NT2/D1 (cell line): ENCODE results near the gene CDRT4.

ENCODE experiments used
- DNase-seq: peaks from one replicate; pipeline ENCODE4 v3.0.0-alpha.2; 2011; ENCODE audit warnings: low read depth, low spot score
- H3K27me3 ChIP-seq: 2 replicates; pipeline ENCODE4 v1.6.0; 2011; ENCODE audit warnings: mild to moderate bottlenecking; ENCODE audit not compliant: insufficient read length, insufficient read depth
- H3K36me3 ChIP-seq: 2 replicates; pipeline ENCODE4 v1.6.1; 2011; ENCODE audit warnings: mild to moderate bottlenecking, low read length, mixed read lengths; ENCODE audit not compliant: insufficient read depth, insufficient read length
- H3K4me1 ChIP-seq: 2 replicates; pipeline ENCODE4 v1.5.1; 2011; ENCODE audit not compliant: insufficient read depth, insufficient read length
- H3K4me3 ChIP-seq: 2 replicates; pipeline ENCODE4 v1.5.1; 2011; ENCODE audit warnings: low read depth; ENCODE audit not compliant: insufficient read length
- H3K9ac ChIP-seq: 2 replicates; pipeline ENCODE4 v1.6.0; 2011; ENCODE audit warnings: low read depth; ENCODE audit not compliant: insufficient read length
- H3K9me3 ChIP-seq: 2 replicates; pipeline ENCODE4 v1.5.1; 2011; ENCODE audit warnings: mild to moderate bottlenecking, low read length; ENCODE audit not compliant: insufficient read depth
- SUZ12 ChIP-seq: IDR thresholded peaks from 2 replicates; pipeline ENCODE4 v1.6.1; 2011; ENCODE audit not compliant: insufficient read length, insufficient read depth; ENCODE audit errors: extremely low read depth
- YY1 ChIP-seq: IDR thresholded peaks from 2 replicates; pipeline ENCODE4 v1.6.1; 2011; ENCODE audit not compliant: insufficient read length, insufficient read depth
- ZNF274 ChIP-seq: IDR thresholded peaks from 2 replicates; pipeline ENCODE4 v1.6.1; 2011; ENCODE audit warnings: mild to moderate bottlenecking, low read depth, low read length

CDRT4 gene

DNA sequence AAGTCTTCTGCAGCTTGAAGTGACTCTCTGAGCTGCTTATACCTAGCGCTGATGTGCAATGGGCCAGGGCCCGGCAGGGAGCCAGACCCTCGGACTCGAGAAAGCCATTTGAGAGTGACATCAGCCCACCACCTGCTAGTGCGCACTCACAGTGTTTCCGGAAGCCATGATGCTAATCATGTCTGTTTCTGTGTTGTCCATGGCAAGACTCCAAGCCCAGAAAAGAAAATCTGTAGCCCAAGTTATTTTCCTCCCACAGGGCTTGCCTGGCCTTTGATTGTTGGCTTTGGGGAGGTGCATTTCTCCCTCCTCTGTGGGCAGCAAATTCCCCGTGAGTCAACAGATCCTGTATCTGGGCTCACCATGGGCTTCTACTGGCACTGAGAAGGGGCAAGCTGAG is 1.8 kb upstream of the CDRT4 start:
- no peak overlapping the region for H3K4me3 ChIP-seq
- H3K9ac ChIP-seq, result no peak overlapping the region
- no peak for TF ChIP-seq YY1
- no peaks in the 10 kb centered on the region for H3K27me3 ChIP-seq
- H3K9me3 ChIP-seq, result no peaks in the 10 kb centered on the region
- peaks cover 7% of the 10 kb centered on the region for H3K4me1 ChIP-seq
- peaks cover 2% of the 10 kb centered on the region for H3K36me3 ChIP-seq
- no peak for DNase-seq

DNA sequence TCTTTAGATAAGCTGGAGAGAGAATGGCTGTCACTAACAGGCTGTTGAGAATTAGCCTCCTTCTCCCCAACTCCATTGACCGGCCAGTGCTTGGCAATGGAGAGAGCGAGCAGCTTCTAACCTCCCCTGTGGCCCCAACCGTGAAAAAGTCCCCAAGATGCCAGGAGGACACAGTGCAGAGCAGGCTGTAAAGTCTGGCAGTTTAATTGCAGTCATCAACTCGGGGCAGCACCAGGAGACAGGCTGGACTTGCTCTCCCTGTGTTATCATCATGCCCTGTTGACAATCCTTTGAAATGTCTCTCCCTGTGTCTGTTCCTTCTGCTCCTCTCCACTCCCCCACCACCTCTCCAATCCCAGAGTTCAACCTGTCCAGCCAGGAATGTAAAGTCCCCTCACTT is 705 bp upstream of the CDRT4 start:
- Histone ChIP-seq H3K36me3 (peaks cover 5% of the 10 kb centered on the region), H3K9me3 (no peaks in the 10 kb centered on the region), H3K4me1 (peaks cover 12% of the 10 kb centered on the region), H3K9ac (no peak overlapping the region), H3K4me3 (no peak overlapping the region), H3K27me3 (no peaks in the 10 kb centered on the region)
- TF ChIP-seq ZNF274 (no peak), SUZ12 (no peak), YY1 (no peak)
- DNase-seq, result no peak

DNA sequence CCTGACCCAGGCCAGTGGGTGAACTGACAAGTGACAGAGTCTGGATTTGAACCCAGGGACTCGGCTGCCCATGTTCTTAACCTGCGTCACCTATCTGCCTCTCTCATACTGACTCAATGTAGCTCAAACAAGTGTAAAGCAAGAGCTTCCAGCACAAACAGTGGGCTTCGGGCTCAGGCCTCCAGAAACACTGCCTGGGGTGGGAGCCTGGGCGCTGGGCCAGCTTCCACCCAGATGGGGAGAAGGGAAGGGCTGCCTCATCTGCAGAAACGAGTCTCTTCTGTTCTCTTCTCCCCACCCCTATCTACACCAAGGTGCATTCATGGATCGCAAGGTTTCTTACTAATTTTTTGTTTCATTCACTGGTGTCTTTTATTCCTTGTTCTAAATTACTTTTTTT is 1.3 kb downstream of the CDRT4 start:
- peaks cover 10% of the 10 kb centered on the region for H3K4me1 ChIP-seq

DNA sequence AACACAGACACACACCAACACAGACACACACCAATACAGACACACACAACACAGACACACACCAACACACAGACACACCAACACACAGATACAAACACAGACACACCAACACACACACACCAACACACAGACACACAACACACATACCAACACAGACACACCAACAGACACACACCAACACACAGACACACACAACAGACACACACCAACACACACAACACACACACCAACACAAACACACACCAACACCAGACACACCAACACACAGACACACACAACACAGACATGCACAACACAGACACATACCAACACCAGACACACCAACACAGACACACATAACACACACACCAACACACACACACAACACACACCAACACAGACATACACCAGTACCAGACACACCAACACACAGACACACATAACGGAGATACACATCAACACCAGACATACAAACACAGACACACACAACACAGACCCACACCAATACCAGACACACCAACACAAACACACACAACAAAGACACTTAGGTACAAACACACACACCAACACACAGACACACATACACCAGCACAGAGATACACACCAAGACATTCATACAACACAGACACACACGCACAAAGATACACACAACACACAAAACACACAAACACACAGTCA is 2.2 kb downstream of the CDRT4 start:
- Histone ChIP-seq H3K27me3 (no peaks in the 10 kb centered on the region), H3K36me3 (peaks cover 3% of the 10 kb centered on the region), H3K9me3 (no peaks in the 10 kb centered on the region; the same call in 1 of the 2 replicates), H3K9ac (no peak overlapping the region), H3K4me3 (no peak overlapping the region), H3K4me1 (peaks cover 10% of the 10 kb centered on the region)
- TF ChIP-seq SUZ12 (no peak), ZNF274 (no peak), YY1 (no peak)
- no peak for DNase-seq

More for the DNA sequence above, 1.3 kb downstream of the CDRT4 start:
- TF ChIP-seq SUZ12, result no peak
- no peak for TF ChIP-seq ZNF274
- TF ChIP-seq YY1, result no peak
- peaks cover 5% of the 10 kb centered on the region for H3K36me3 ChIP-seq
- no peak for DNase-seq
- H3K27me3 ChIP-seq, result no peaks in the 10 kb centered on the region
- no peaks in the 10 kb centered on the region for H3K9me3 ChIP-seq
- no peak overlapping the region for H3K9ac ChIP-seq
- no peak overlapping the region for H3K4me3 ChIP-seq

DNA sequence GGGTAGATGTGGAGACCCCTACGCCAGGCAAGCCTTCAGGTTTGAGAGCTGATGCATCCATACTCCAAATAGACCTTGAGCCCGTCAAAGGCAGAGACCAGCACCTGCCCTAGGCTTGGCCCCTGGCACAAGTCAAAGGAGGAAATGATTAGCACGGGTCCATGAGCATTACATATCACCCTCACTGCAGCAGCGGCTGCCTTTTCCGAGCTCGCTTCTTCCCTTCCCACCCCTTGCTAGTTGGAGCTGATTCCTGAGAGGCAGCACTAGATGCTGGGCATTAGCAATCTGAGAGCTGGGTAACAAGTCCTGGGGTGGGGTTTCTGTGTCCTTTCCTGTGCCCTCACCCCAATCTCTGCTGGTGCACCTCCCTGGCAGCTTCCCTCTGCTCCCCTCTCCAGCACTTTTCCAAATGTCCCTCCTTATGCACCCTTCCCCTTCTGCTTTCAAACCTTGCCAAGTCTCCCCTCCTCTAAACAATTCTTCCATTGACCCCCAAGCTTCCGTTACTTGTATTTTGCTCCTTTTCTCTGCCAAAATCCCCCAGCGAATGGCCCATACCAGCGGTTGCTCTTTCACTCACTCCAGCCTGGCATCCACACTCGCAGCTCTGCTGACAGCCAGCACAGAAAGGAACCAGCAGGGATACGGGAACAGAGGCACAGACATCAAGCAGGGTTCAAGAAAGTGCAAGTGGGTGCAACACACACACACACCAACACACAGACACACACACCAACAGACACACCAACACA is 3.0 kb downstream of the CDRT4 start:
- no peaks in the 10 kb centered on the region; the same call in 1 of the 2 replicates for H3K9me3 ChIP-seq
- no peak for DNase-seq
- no peak for TF ChIP-seq ZNF274
- TF ChIP-seq SUZ12, result no peak
- TF ChIP-seq YY1, result no peak

DNA sequence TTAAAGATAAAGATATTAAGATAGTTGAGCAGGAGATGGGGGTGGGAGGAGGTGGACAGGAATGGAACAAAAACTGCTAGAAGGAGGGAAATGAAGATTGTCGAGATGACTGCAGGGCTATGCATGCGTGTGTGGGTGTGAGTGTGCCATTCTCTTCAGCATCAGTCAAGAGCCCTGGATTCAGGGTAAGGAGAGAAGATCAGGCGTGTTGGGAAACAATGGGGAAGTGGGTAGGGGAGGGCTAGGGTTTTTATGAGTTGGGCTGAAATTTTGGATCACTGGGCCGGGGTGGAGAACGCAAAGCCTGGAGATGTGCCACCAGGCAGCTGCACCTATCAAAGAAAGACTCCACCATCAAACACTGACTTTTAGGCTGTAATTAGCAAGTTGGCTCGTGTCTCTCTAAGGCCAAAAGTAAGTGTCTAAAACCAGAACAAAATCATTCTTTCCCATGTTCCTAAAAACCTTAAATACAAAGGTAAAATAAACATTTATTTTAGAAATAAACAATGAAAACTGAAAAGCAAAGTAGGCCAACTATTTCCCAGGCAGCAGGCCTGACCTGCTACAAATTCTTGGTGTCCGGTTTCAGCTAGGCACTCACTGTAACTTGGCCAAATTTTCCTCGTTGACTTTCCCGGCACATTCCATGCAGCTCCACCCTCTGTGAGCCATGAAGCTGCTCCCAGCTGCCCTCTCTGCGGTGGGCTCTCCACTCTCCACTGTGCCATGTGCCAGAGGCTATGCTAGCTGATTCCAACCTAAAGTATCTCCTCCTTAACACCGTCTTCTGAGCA is 4.2 kb downstream of the CDRT4 start:
- Histone ChIP-seq H3K4me1 (peaks cover 10% of the 10 kb centered on the region), H3K9ac (no peak overlapping the region), H3K27me3 (no peaks in the 10 kb centered on the region), H3K9me3 (no peaks in the 10 kb centered on the region; the same call in 1 of the 2 replicates), H3K36me3 (peaks cover 3% of the 10 kb centered on the region), H3K4me3 (no peak overlapping the region)
- TF ChIP-seq SUZ12, result no peak
- TF ChIP-seq ZNF274, result no peak
- TF ChIP-seq YY1, result no peak
- no peak for DNase-seq

More for the DNA sequence above, 3.0 kb downstream of the CDRT4 start:
- Histone ChIP-seq H3K27me3 (no peaks in the 10 kb centered on the region), H3K4me1 (peaks cover 10% of the 10 kb centered on the region), H3K4me3 (no peak overlapping the region), H3K36me3 (peaks cover 3% of the 10 kb centered on the region), H3K9ac (no peak overlapping the region)

DNA sequence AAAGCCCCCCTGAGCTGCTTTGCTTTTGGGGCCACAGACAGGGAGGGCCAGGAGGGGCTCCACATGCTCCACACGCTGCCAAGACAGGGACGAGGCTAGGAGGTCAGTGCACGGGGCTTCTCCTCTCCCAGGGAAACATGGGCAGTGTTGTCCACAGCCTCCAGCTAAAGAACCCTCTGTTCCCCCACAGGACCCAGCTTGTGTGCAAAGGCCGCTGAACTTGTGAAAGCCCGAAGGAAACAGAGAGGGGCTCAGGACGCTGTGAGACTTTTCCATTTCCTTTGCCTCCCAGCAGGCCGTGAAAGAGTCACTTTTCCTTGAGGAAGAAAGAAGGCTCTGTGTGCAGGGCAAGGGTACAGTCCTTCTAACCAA is 9.7 kb downstream of the CDRT4 start:
- TF ChIP-seq ZNF274, result no peak
- TF ChIP-seq SUZ12, result no peak
- no peak for TF ChIP-seq YY1
- peaks cover 9% of the 10 kb centered on the region; the same call in 1 of the 2 replicates for H3K9me3 ChIP-seq
- H3K9ac ChIP-seq, result no peak overlapping the region
- H3K4me1 ChIP-seq, result peaks cover 5% of the 10 kb centered on the region
- peaks cover 14% of the 10 kb centered on the region for H3K36me3 ChIP-seq
- no peaks in the 10 kb centered on the region for H3K27me3 ChIP-seq
- no peak overlapping the region for H3K4me3 ChIP-seq
- no peak for DNase-seq
